GM21367 (cell line): ENCODE results near the gene ZNF483.
"Not testable (repeated sequence)": the region's sequence is repeated elsewhere in the genome, so short reads cannot be mapped to it uniquely, and the experiment has no call there.

Experiments used
- ATAC-seq: cut with Tn5 transposase; IDR thresholded peaks from one replicate; pipeline ENCODE4 v1.9.1; 2021; ENCODE audit not compliant: unreplicated experiment

Gene ZNF483

GRCh38 chr9:111542497-111543254 is 17.7 kb downstream of the ZNF483 start:
- ATAC-seq, result no peak

GRCh38 chr9:111548623-111549022 is 23.6 kb downstream of the ZNF483 start:
- ATAC-seq, result no peak

GRCh38 chr9:111555425-111555824 is 30.4 kb downstream of the ZNF483 start:
- not testable (repeated sequence) for ATAC-seq

GRCh38 chr9:111559000-111559610 is 34.1 kb downstream of the ZNF483 start:
- ATAC-seq, result no peak

- no peak for ATAC-seq
Observed at GRCh38 chr9:111561165-111561719, 36.3 kb downstream of the ZNF483 start.

- ATAC-seq, result no peak
Observed at GRCh38 chr9:111566234-111566633, 41.3 kb downstream of the ZNF483 start.

- not testable (repeated sequence) for ATAC-seq
Observed at GRCh38 chr9:111568127-111568526, 43.1 kb downstream of the ZNF483 start.

GRCh38 chr9:111572950-111573604 is 48.1 kb downstream of the ZNF483 start:
- ATAC-seq, result no peak

- no peak for ATAC-seq
Observed at GRCh38 chr9:111582888-111583287, 57.9 kb downstream of the ZNF483 start.

- ATAC-seq, result no peak
Observed at GRCh38 chr9:111586378-111586777, 61.4 kb downstream of the ZNF483 start.

- ATAC-seq, result no peak
Observed at GRCh38 chr9:111588846-111589245, 63.9 kb downstream of the ZNF483 start.

GRCh38 chr9:111597852-111598732 is 73.1 kb downstream of the ZNF483 start:
- ATAC-seq, result peak; percentile 55

- no peak for ATAC-seq
Observed at GRCh38 chr9:111598733-111599091, 73.7 kb downstream of the ZNF483 start.

GRCh38 chr9:111599092-111599954 is 74.3 kb downstream of the ZNF483 start, which contains the start of gene PTGR1:
Gene PTGR1, minus strand, starts transcription at chr9:111599647. Its CDS starts 2,225 bp downstream, at chr9:111597422.
- ATAC-seq, result peak; percentile 34

GRCh38 chr9:111599955-111600343 is 75.0 kb downstream of the ZNF483 start:
- ATAC-seq, result no peak

- ATAC-seq, result no peak
Observed at GRCh38 chr9:111601237-111602018, 76.4 kb downstream of the ZNF483 start.

GRCh38 chr9:111603041-111603440 is 78.1 kb downstream of the ZNF483 start:
- no peak for ATAC-seq

- no peak for ATAC-seq
Observed at GRCh38 chr9:111604054-111604615, 79.2 kb downstream of the ZNF483 start.
